Measurements from ENCODE around the gene CSKMT. TPM values are rescaled to one million over a fixed set of nuclear protein-coding genes. Genes with fewer than 3 reads are reported as not detected.

The CSKMT gene
- total and polyA plus RNA-seq, 11 donors, result 0.38 to 8.7 (median 4.4) TPM

DNA sequence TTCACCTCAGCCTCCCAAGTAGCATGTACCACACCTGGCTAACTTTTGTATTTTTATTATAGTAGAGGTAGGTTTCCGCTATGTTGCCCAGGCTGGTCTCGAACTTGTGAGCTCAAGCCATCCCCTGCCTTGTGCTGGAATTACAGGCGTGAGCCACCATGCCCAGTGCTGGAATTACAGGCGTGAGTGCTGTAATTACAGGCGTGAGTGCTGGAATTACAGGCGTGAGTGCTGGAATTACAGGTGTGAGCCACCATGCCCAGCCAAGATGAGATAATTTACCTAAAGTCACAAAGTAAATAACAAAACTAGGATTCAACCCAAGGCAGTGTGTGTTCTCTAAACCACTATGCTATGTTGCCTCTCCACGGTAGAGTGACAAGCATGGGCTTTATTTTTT, 17.4 kb downstream of the CSKMT start:
- peaks cover 0 to under 1% (median 0%) of the 10 kb centered on the region in 9 donors for H3K27me3 ChIP-seq
- H3K36me3 ChIP-seq, result peaks cover 0 to 7% (median 5%) of the 10 kb centered on the region in 9 donors
- H3K27ac ChIP-seq, result no peak overlapping the region
- intact Hi-C loops (cut with DNase I), result loop anchor here in 1 of 10 donors (2.0 kb wide), 1 partner anchor 22 kb away; no protein-coding TSS in a partner anchor
- 91 to 95% (median 94%) methylated on average over 7 of the region's 7 CpGs for WGBS, 4 donors
- H3K4me3 ChIP-seq, result no peak overlapping the region
- H3K9me3 ChIP-seq, result no peaks in the 10 kb centered on the region
- DNase-seq (no peak), ATAC-seq (no peak)
- TF ChIP-seq, protein P1, sequence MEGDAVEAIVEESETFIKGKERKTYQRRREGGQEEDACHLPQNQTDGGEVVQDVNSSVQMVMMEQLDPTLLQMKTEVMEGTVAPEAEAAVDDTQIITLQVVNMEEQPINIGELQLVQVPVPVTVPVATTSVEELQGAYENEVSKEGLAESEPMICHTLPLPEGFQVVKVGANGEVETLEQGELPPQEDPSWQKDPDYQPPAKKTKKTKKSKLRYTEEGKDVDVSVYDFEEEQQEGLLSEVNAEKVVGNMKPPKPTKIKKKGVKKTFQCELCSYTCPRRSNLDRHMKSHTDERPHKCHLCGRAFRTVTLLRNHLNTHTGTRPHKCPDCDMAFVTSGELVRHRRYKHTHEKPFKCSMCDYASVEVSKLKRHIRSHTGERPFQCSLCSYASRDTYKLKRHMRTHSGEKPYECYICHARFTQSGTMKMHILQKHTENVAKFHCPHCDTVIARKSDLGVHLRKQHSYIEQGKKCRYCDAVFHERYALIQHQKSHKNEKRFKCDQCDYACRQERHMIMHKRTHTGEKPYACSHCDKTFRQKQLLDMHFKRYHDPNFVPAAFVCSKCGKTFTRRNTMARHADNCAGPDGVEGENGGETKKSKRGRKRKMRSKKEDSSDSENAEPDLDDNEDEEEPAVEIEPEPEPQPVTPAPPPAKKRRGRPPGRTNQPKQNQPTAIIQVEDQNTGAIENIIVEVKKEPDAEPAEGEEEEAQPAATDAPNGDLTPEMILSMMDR (IDR thresholded peaks at IDR 0.05), result no peak
- no peak for TF ChIP-seq POLR2A (IDR thresholded peaks at IDR 0.05)
- peaks cover 5 to 32% (median 20%) of the 10 kb centered on the region in 12 donors for H3K4me1 ChIP-seq

DNA sequence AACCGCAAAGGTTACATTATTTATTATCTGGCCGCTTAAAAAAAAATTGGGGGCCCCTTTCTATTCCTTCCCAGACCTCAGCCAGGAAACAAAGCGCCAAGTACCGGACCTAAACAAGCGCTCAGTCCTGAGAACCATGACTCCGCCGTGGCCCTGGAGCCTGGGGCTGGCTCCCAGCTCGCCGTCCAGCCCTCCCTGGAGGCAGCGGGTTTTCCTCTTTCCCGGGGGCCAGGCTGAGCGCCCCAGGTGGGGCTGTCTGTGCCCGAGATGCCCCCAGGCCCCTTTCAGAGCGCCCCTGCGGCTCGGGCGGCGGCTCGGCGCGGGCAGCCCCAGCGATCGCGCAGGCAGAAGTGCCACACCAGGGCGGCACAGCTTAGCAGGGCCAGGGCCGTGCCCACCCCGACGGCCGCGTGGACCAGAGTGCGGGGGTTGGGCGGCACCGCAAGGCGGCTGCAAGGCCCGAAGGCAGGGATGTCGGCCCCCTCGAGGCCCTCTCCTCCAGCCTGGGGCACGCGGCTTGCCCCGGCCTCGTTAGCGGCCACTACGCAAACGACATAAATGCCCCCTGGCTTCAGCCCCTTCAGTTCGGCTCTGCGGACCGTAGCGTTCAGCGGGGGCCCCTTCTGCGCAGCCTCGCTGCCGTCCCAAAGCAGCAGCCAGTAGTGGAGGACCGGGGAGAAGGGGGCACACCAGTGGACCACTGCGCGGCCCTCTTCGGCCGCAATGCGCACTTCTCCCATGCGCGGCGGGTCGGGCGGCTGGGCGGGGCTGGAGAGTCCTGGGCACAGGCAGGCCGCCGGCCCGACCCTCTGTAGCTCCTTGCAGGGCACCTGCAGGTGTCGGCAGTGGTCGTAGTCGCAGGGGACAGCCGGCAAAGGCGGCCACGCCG, 22.6 kb downstream of the CSKMT start:
- Histone ChIP-seq H3K27me3 (peaks cover 0 to 7% (median 0%) of the 10 kb centered on the region in 9 donors), H3K4me1 (peaks cover 0 to 26% (median 9%) of the 10 kb centered on the region in 12 donors), H3K4me3 (peak overlapping the region in 11 of 12 donors; percentile 4 to 55 (median 41)), H3K9me3 (no peaks in the 10 kb centered on the region), H3K27ac (peak overlapping the region in 7 of 12 donors; percentile 29 to 76 (median 69)), H3K36me3 (peaks cover 0 to 31% (median 26%) of the 10 kb centered on the region in 9 donors)
- TF ChIP-seq, protein P1 (IDR thresholded peaks at IDR 0.05), result no peak
- TF ChIP-seq POLR2A (IDR thresholded peaks at IDR 0.05), result no peak
- ATAC-seq (peak in 2 of 4 donors; percentile 36 to 38), DNase-seq (peak in 2 of 5 donors; percentile 51 to 67)
- 41 to 50% (median 45%) methylated on average over 28 to 74 of the region's 74 CpGs for WGBS, 4 donors
- intact Hi-C loops (cut with DNase I), result no loop called here

DNA sequence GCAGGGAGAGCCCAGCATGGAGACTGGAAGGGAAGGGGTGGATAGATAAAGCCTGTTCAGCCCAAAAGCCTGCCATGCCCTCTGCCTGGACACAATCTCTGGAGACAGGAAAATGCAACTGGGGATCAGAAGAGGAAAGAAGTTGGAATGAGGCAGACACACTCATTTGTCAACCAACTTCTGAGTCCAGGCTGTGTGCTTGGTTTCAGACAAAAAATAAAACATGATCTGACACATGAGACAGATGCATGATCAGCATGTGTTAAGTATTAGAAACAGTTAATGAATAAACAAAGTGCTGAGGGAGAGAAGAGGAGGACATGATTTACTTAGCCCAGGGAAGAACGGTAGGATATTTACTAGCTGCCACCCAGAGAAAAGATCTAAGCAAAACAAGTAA, 23.4 kb downstream of the CSKMT start:
- intact Hi-C loops (cut with DNase I), result no loop called here
- WGBS, 4 donors, result 62 to 74% (median 70%) methylated on average over 1 of the region's 1 CpG
- Histone ChIP-seq H3K27ac (peak overlapping the region in 9 of 12 donors; percentile 40 to 76 (median 69)), H3K4me3 (peak overlapping the region in 10 of 12 donors; percentile 6 to 55 (median 42)), H3K27me3 (peaks cover 0 to 7% (median 0%) of the 10 kb centered on the region in 9 donors), H3K4me1 (peaks cover 0 to 26% (median 9%) of the 10 kb centered on the region in 12 donors), H3K36me3 (peaks cover 0 to 38% (median 33%) of the 10 kb centered on the region in 9 donors), H3K9me3 (no peaks in the 10 kb centered on the region)
- no peak for DNase-seq
- no peak for ATAC-seq
- TF ChIP-seq, protein P1 (IDR thresholded peaks at IDR 0.05), result no peak
- TF ChIP-seq POLR2A (IDR thresholded peaks at IDR 0.05), result no peak
